Stimulated activated CD8-positive, alpha-beta memory T cell treated with anti-CD3 and anti-CD28 coated beads, Interleukin-15, amount 100 ng/mL, for 48 hours (primary cell): Measurements from ENCODE around the gene RAPGEF1.

Source experiments
- DNase-seq, 2 donors: peaks; one replicate each; pipeline ENCODE4 v3.0.0-alpha.2; 2020; ENCODE audit warnings: low read depth in 2 of 2

The RAPGEF1 gene

DNA sequence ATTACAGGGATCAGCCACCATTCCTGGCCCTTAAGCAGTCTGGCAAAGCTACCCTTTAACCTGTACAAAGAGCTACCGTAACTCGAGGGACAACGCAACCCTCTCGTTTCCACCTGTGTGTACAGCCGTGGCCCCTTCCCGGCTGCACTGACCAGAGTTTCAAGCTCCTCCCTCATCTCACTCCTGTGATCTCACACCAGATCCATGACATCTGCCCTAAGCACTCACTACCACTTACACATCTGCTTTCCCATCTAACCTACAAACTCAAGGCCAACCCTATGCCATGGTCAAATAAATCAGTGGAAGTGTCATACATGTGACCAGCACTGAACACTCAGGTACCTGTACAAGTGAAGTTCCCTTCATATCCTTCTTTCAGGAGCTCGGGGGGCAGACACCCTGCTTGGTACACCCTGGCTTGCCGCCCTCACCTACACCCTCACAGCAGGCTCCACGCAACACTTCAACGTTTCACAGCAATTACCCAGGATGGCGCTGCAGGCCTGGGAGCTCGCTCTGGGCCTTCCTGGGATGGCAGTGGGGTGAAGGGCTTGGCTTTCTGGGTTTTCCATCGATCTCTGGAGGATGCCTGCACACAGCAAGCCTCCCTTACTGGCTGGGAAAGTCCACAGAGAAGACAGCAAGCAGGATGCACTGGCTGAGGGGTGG lies 132.8 kb downstream of the RAPGEF1 start:
- no peak for DNase-seq

DNA sequence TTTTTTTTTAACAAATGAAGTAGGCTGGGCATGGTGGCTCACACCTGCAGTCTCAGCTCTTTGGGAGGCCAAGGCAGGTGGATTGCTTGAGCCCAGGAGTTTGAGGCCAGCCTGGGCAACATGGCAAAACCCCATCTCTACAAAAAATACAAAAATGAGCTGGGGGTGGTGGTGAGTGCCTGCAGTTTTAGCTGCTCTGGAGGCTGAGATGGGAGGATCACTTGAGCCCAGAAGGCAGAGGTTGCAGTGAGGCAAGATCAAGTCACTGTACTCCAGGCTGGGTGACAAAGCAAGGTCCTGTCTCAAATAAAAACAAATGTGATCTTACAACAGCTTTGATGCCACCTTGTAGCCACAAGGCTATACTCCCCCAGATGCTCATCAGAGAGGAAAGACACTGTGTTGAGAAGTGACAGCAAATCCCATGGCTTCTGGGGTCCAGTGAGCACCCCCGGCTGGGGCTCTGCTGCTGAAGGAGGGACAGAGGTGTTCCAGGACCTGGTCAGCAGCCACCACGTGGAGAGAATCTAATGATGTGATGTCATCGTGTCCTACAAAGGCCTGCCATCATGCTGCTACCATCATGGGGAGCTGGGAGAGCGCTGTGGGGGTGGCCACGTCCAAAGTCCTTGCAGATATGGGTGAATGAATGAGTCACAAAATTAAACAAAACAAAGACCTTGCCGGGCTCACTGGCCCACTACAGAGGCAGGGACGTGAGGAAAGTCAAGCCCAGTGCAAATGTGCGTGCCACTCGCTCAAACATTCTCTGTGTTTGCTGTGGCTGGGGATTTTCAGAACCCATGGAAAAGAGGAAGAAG lies 133.9 kb downstream of the RAPGEF1 start:
- DNase-seq = no peak

DNA sequence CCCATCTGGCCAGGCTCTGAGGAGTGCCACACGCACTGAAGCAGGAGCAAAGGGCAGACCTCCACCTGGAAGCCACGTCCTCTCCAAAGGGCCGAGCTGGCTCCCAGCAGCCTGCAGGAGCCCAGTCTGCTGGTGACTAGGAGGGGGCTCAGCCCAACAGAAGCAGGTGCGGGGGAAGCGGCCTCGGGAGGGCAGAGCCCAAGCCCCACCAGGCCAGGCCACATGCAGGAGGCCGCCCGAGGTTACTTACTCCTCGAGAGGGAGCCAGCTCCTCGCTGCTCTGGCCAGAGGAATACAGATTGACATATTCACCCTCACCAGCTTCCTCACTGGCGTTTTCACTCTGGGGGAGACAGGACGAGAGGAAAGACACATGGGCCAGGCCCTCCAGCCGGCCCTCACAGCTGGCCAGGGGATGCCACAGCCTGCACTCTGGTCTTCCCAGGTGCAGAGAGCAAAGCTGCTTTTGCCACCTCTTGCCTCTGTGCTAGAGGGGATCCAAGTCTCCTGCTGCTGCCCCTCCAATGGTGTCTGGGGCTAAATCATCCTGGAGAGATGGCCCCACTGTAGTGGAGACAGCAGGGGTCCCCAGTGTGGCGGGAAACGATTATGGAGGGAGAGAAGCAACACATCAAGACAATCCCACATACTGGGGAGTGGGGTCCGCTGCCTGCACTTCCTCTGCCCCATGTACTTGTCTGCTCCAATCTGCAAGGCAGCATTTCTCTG lies 136.0 kb downstream of the RAPGEF1 start:
- no peak for DNase-seq

DNA sequence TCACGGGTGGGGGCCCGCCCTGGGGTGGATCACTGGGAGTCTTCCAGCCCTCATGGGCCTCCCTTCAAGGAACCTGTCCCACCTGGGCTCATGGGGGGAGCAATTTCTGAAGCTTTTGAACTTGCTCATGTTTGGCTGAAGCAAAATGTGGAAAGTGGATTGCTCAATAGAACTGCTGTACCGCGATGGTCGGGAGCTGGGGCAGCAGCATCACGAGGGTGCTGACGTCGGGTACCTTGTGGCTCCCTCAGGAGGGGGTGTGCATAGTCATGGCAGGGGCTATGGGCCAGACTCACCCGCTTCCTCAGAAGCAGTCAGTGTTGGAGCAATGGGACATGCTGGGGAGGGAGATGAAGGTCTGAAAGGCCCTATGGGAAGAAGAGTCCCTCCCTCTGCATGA lies 136.7 kb downstream of the RAPGEF1 start:
- DNase-seq = no peak

DNA sequence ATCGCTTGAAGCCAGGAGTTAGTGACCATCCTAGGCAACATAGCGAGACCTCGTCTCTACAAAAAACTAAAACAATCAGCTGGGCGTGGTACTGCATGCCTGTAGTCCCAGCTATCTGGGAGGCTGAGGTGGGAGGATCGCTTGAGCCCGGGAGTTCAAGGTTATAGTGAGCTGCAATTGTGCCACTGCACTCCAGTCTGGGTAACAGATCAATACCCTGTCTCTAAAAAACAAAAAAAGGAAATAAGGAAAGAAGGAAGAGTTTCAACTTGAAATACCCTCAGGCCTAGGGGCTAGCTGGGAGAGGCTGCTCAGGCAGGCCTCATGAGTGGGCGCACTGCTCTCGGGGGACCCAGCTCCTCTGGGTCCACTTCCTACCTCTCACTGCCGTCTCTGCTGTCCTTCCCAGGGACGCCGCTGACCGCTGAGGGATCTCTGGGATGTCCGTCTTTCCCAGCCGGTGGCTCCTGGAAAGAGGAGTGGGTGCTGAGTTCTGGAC lies 138.1 kb downstream of the RAPGEF1 start:
- no peak for DNase-seq

DNA sequence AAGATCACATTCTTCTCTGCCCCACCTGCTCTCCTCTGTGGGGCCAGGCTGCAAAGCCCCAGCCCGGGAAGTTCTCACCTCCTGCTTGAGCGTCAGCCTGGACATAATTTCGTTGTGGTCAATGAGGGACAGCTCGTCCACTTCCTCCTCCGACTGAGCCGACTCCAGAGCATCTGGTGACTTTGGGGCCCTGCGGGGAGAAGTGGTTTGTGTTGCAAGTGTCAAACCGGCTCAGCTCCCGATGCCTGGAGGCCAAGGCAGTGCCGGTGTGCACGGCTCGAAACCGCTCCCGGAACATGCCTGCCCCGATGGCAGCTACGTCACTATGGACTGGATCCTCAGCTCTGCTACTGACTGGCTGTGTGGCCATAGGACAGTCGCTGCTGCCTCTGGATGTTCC lies 141.8 kb downstream of the RAPGEF1 start:
- no peak for DNase-seq

DNA sequence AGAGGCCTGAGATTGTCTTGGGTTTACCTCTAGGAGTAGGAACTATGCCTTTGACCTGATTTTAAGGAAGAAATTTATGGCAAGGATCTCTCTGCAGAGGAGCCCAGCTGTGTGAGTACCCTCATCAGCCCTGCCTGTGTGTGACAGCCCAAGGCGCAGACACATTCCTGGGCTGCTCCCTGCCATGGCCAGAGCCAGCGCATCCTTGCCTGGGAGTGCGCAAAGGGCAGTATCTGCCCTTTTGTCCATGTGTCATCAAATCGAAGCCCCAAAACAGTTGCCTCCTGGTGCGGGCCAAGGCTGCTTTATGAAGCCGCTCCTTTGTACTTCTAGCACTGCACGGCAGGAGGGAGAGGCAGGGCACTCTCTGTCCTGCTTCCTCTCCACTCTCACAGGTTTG lies 142.6 kb downstream of the RAPGEF1 start:
- DNase-seq = no peak

DNA sequence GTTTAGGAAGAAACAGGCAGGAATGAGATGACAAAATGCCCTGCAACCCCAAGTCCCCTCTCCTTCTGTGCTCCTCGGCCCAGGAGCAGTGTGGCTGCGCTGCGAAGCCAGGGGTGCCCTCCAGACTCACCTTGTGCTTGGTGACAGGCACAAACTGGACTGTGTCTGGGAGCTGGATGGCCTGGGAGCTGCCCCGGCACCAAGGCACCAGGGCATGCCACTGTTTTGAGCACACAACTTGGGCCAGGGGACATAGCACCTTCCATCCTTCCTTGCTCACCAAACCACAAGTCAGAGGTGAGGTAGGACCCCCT lies 143.5 kb downstream of the RAPGEF1 start:
- DNase-seq = no peak

DNA sequence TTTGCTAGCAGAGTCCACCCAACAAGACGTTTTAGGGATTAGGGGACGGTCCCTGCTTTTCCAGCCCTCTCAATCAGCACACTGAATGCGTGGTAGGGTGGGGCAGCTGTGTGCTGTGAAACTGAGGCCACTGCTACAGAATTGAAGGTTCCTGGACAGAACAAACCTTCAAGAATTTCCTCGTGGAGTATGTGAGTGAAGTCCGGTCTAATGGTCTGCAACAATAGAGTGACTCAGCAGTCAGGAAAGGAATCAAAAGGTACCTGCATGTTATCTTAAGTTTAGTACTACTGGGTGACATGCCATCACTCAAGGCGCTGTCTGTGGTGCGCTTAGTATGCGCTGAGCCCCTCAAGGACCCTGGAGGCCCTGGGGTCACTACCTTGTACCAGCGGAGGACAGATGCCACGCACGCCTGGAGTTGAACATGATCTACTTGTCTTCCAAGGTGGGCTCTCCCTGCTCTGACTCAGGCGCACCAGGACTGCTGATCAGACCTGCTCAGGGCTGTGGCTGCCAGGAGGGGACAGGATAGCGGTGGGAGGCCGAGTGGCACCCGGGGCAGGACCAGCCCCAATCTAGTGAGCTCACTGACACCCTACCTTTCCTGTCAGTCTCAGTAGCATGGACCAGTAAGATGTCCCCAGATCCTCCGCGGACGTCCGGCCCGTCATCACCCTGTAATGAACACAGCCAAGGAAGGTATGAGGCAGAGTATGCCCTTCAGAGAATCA lies 144.0 kb downstream of the RAPGEF1 start:
- no peak for DNase-seq

DNA sequence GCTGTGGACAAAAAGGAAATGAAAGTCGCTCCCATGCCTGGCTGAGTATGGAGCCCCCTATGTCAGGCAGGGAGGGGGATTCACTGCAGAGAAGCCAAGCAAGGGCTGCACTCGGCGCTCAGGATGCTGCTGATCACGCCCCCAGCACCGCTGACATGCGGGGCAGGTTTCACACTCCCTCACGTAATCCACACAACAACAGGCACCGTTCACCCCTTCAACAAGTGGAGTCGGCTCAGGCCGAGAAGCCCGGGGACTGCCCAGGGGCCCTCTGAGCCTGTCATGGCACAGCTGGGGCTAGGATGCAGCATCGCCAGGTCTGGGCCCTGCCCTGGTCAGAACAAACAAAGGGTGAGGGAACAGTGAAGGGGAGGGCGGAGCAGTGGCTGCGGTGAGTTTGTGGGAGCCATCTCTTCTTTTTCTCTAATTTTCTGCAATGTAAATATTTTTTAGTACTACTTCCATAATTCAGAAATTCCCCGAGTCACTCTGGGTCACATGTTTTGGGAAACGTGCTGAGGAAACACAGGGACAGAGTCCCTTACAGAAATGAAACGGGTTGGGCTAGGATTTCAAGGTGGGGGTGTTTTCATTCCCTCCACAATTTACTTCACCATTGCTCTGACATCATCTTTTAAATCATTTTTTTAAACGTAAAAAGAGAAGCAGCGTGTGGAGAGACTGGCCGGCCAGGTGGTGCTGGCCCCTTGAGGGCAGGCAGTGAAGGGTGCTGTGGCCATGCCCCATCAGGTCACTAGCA lies 144.8 kb downstream of the RAPGEF1 start:
- DNase-seq = no peak

DNA sequence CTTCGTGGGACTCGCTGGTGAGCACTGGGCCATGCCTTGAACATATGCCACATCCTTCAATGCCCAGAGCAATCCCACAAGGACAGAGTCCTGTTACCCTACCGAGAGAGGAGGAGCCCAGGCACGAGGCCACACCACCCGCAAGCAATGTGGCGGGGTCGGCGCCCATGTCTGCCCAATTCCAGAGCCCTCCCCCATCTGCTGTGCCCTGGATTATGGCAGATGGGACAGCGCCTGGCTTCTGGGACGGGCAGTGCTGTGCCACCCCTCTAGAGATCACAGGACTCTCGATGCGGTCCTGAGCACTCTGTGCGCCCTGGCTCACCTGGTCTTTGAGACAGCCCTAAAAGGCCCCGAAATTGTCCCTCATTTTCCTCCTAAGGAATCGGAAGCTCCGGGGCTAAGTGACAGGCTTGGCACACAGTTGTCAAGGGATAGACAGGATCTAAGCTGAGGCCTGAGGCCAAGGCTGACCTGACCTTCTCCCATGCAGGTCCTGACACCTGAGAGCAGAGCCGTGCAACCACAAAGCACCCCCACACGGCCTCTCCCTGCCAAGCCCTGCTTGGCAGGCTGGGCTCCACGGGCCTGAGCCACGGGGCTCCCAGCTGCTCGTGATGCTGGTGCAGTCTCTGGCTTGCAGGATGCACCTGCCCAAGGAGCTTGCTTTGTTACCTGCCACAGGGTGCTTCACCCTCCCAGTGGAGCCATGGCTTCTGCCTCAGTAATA lies 145.8 kb downstream of the RAPGEF1 start:
- no peak for DNase-seq

DNA sequence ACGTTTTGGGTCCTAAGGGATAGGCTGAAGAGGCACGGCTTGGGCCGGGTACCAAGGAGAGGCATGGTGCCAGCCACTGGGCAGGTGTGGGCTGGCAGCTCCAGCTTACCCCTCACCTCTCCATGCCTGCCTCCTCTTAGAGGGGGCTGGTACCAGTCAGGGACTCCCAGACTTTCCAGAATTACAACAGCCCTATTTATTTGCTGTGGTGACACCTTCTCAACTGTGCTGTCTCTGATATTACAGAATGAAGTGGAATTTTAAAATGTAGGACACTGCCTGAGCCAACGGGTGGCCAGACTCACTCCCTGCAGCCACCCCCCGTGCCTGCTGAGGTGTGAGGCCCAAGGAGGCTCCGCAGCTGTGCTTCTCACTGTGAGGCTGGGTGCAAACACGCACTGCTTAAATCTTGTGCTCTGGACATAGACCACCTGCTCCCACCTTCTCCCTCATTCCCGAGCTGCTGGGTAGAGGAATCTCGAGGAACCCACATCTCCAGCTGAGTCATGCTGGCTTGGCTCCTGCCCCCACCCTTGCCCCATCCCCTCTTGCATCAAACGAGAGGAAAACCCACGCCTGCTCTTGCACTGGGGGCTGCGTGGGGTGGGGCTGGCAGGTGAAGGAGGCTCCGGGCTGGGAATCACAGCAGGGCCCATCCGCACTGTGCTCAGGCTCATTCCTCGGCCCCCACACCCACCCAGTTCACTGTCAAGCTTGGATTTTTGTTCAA lies 146.6 kb downstream of the RAPGEF1 start:
- DNase-seq = no peak

DNA sequence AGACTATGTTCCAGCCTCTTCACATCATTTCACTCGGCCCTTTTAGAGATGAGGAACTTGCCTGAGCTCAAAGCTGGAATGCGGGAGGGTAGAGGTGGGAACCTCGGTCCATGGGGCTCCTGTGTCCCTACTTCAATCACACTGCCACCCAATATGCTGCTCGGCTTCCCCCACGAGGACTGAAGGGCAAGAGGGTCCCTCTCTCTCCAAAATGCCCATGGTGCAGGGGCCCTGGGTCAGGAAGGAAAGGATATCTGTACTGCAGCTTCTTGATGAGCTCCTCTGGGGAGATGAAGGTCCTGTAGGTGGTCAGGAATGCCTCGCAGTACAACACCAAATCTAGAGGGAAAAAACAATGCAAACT lies 148.0 kb downstream of the RAPGEF1 start:
- DNase-seq = no peak

DNA sequence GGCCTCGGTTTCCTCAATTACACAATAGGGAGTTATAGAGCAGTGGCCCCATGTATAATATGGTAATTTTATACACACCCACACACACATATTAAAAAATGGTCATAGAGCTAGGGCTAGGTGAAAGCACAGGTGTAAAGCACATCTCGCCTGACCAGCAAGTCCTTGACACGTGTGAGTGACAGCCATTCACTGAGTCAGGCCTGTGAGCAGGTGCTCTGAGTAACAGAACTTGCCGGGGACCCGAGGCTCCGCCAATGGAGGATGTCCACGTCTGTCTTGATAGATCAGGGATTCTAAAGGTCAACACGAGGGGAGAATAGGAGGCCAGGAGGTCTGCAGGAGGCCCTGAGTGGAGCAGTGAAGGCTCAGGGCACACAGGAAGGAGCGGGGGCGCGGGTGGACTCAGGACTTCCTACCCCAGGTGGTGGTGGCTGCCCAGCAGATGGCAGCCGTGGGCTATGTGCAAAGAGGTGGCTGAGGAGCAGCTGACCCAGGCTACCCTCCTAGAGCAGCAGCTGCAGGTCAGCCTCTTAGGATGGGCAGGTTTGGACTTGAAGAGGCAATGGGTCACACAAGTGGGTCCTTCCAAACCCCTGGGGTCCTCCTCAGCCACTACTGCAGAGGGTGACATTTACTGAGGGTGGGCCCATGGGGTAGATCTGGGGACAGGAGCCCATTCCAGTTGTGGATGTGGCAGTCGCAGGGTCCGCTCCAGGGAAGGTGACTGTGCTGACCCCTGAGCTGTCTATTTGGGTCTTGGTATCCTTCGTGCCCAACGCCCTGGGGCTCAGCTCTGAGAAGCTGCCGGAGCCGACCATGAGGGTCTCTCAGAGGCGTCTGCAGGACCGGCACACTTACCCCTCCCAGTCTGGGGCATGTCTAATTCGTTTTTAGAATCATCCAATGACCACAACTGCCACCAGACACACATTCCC lies 148.7 kb downstream of the RAPGEF1 start:
- peak; percentile 64 to 68 for DNase-seq

DNA sequence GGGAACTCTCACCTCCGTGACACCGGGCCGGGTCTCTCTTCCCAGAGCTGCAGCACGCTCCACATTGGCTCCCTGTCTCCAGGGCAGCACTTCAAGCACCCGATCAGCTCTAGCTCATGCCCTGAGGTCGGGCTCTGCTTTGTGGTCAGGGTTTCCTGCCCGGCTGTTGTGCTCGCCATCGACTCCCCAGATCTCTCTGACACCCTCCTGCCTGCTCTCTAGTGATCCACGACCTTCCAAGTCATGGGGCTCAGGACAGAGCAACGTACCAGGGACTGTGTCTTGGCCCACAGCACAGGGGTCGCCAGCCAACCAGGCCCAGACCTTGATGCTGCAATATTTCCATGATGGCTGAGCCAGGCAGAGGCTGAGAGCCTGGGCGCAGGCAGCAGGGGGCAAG lies 149.4 kb downstream of the RAPGEF1 start:
- no peak for DNase-seq

DNA sequence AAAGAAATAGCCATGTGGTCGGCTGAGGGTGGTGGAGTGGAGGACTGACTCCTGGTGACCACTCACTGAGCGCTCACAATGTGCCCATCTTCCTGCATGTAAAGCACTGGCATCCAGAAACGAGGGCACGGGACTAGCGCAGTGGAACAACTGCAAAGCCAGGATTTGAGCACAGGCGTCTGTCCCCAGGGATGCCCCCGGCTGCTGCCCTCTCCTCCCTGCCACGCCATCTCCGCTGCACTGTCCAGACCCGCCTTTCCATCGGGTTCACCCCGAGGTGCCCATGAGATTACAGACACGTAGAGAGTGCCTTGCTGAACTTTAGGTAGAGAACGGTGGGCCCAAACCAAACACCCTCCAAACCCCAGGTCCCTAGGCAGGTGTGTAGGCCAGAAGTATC lies 149.9 kb downstream of the RAPGEF1 start:
- no peak for DNase-seq

DNA sequence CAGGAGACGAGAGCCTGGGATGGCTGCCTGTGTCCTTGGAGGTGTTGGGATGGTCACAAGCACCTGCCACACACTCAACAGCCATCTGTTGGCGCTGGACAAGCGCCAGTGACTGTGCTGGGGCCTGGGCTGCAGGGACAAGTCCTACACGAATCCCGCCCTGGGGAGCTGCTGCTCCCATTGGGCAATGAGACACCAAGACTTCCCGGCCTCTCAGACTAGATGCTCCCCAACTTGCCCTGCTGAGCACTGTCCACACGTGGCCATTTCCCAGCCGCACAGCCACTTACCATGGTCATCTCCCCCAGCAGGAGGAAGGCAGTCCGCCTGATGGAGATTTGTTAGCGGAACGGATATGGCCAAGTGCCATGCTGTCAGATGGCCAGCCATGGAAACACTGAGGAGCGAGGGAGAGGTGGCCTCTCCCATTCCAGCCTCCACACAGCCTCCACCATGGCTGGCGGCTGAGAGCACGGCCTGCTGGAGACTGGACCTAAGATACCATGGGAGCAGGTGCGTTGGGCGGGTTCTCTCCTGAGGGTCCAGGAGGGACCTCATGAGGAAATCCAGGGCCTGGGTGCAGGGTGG lies 150.7 kb downstream of the RAPGEF1 start:
- DNase-seq = no peak

DNA sequence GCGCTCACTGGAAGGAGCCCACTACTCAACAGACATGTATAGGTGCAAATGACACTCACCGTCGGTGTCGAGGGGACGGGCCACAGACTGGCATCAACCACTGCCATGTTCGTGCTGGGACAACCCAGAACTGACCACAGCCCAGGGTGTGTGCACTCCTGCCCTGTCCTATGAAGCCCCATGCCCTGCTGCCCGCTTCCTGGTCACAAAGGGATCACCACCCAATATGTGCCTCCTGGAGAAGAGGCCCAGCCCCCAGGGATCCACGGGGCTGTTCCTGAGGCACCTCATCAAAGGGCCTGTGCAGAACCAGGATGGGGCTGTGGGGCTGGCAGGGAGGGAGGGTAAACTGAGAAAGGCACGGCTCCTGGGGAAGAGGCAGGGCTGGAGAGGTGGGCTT lies 151.5 kb downstream of the RAPGEF1 start:
- no peak for DNase-seq

DNA sequence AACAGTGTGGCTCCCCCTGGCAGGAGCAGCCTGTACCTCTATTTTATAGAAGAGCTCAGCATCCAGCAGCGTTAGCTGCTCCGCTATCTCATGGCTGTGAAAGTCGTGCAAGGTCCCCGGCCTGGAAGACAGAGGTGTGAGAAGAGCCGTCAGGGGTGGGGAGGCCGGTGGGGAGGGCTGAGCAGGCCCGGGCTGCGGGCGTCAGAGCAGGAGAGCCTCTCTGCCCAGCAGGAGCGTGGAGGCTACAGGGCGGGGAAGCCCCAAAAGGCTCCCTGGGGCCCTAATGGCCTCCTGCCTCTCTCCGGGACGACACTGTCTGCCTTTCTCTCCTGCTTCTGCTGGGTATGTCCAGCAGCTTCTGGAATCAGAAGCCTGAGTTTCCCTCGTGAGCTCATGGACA lies 152.0 kb downstream of the RAPGEF1 start:
- no peak for DNase-seq
